NCI-H82 (cell line): ENCODE data around the gene SLC1A3.
"Not testable (repeated sequence)": the region's sequence is repeated elsewhere in the genome, so short reads cannot be mapped to it uniquely, and the experiment has no call there.

Experiments
- DNase-seq: peaks from one replicate; lab custom pipeline; 2025; lab: John Stamatoyannopoulos, UW

Gene SLC1A3

DNA sequence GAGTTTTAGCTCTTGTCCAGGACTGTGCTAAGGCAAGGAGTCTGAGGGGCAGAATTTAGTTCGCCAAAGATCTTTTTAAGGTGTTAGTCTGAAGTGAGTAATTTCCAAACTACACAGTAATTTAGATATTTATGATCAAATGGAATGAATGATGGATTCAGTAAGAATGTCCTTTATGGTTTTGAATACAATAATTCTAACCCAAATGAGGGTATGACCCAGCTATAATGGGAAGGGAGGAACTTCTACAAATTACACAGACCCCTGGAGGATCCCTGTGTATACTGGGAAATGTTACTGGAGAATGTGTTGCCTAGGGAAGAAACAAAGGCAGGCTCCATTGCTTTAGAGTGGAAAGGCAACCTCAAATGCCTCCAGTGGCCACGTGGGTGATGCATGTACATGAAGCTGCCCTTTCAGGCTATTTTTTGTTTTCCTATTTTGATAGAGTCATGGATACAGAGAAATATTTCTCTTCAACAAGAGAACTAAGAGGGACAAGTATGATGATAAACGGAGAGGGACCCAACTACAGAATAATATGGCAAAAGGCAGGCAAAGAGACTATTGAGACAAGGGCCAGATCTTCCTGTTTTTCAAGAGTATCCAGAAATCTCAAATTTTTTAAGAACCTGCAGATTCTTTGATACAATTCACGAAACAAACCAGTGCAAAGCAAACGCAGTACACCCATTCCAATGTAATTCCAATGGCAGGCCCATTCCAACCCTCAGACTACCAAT, 25.4 kb downstream of the SLC1A3 start:
- DNase-seq: no peak

- no peak for DNase-seq
These were observed 25.9 kb downstream of the SLC1A3 start for GRCh38 chr5:36632363-36632664.

DNA sequence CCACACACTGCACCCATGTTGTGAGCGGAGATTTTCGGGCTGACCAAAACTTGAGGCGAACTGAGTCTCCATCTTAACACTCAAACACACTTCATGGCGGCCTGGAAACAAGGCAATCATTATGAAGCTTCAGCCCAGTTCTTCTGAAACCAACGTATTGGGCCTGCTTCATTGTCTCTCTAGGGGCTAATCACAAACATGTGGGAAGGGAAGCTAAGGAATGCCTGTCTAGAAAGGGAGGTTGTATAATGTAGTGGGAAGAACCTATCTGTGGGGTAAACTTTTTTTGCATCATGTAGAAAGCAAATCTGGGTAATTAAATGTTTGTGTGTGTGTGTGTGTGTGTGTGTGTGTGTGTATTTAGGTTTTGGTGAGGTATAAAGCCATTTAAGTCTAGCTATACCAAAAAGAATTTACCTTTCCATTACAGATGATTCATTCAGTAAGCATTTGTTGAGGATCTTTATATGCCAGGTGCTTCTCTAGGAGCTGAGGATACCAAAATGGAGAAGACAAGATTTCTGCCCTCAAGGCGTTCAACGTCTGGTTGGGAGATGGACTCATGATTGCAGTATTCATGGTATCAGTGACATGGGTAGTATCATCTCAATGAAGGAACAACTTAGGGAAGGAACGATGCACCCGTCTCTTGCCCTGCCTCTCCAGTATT, 29.4 kb downstream of the SLC1A3 start:
- no peak for DNase-seq

- no peak for DNase-seq
These were observed 30.7 kb downstream of the SLC1A3 start for GRCh38 chr5:36637101-36637500.

DNA sequence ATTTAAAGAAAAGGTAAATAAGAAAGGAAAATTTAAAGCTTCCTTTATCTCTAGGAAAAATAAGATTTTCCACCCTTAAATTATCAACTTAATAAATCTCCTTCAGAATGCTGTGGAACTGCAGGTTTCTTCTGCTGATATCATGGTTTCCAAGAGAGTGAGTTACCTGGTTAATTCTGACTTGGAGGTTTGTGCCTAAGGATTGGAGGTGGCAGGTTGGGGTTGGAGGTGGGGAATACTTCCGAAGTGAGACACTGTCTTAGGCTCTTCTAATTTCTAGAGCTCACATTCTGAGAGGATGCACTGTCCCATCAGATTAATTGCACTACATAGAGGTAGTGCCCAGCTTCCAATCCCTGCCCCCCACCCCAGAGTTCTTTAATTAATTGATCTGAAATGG, 31.1 kb downstream of the SLC1A3 start:
- no peak for DNase-seq

DNA sequence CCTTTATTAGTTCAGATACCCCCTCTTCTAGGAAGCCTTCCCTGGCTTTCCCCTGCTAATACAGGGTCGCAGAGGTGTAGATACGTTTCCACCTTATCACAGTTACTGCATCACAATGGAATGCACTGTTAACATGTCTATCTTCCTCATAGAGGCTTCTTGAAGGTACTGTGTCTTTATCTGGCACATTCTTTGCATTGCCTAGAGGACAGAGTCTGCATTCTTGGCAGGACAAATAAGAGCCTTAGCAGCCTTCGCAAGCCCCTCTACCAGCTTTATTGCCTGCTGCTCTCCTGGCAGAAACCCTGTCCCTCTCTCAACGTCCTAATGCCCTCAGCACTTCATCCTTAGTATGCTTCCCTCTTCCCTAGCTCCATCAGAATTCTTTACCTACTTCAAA, 31.6 kb downstream of the SLC1A3 start:
- no peak for DNase-seq

GRCh38 chr5:36640949-36641348, 34.5 kb downstream of the SLC1A3 start:
- DNase-seq: no peak

GRCh38 chr5:36641431-36641830, 35.0 kb downstream of the SLC1A3 start:
- DNase-seq: no peak

GRCh38 chr5:36642089-36642488, 35.7 kb downstream of the SLC1A3 start:
- DNase-seq: no peak

DNA sequence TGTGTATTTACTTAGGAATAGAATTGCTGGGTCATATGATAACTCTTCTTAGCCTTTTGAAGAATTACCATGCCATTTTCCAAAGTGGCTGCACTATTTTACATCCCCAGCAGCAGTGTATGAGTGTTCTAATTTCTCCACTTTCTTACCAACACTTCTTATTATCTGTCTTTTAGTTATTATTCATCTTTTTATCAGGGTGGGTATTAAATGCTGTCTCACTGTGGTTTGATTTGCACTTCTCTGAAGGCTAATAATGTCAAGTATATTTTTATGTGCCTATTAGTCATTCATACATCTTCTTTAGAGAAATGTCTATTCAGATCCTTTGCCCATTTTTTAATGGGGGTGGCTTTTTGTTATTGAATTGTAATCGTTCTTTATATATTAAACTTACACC, 36.8 kb downstream of the SLC1A3 start:
- DNase-seq: no peak

DNA sequence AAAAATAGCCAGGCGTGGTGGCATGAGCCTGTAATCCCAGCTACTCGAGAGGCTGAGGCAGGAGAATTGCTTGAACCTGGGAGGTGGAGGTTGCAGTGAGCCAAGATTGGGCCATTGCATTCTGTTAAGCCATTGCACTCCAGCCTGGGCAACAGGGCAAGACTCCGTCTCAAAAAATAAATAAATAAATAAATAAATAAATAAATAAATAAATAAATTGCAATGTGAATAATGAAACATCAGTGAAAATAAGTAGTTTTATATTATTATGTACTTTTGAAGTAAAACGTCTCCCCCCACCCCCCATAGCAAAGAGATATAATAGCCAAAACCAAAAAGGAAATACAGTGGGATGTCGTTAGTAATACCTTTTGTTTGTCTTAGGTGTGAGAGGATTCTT, 37.4 kb downstream of the SLC1A3 start:
- DNase-seq: not testable (repeated sequence)

- DNase-seq: no peak
These were observed 38.3 kb downstream of the SLC1A3 start for GRCh38 chr5:36644727-36645126.

- DNase-seq: no peak
These were observed 39.7 kb downstream of the SLC1A3 start for GRCh38 chr5:36646100-36646499.

GRCh38 chr5:36646507-36647023, 40.2 kb downstream of the SLC1A3 start:
- no peak for DNase-seq

DNA sequence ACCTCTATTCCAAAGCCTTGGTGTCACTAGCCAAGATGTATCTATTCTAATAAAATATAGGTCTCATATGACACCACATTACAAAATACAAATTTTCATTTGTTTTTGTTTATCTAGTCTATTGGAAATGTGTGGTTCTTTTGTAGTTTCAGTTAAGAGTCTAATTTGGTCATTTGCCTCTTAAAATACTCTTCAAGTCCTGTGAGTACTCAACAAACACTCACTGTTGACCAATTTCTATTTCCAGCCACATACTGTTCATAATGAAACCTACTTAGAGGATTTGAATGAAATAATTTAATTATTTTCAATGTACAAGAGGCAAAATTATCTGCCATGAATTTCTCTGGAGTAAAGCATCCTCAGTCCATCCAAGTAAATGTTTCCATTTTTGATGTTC, 40.6 kb downstream of the SLC1A3 start:
- DNase-seq: no peak

DNA sequence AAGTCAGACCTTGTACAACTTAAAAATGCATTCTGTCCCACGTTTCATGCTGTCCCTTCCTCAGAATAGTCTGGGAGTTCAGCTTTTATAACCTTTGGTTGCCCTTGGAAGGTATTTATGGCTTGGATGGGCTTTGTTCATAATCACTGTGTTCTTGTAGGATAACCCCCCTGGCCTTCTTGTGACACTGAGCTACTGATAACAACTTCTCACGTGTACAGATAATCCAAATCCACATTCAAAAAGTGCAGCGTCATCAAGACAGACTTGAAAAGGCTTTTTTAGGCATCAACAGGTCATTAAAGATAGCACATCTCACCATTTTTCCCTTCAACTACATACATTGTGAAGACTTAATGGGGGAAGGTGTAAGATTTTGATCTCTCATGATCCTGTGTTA, 42.0 kb downstream of the SLC1A3 start:
- DNase-seq: peak; percentile 2

GRCh38 chr5:36651761-36652685, 45.6 kb downstream of the SLC1A3 start:
- DNase-seq: no peak

- DNase-seq: no peak
These were observed 46.8 kb downstream of the SLC1A3 start for GRCh38 chr5:36653044-36653705.

- DNase-seq: no peak
These were observed 48.2 kb downstream of the SLC1A3 start for GRCh38 chr5:36654564-36654963.

DNA sequence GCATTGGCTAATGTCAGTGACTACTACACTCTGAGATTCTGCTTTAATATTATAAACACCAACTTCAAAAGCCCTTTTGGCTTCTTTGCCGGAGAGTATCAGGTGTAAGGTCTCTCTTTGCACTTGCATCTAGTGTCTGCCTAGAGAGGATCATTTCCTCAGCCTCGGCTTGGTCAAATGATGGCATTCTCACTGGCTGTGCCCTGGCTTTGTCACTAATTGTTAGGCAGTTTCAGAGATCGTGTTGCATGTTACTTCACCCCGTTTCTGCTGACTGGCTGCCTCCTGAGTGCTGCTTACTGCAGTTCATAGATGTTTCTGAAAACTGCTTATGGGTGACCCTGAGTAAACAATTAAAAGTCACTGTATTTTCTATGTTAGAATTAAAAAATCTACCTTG, 48.8 kb downstream of the SLC1A3 start:
- DNase-seq: no peak

- DNase-seq: no peak
These were observed 50.1 kb downstream of the SLC1A3 start for GRCh38 chr5:36656556-36656955.

GRCh38 chr5:36657563-36657995, 51.2 kb downstream of the SLC1A3 start:
- DNase-seq: no peak
